K562 (cell line): ENCODE measurements around the gene KLHL20. TPM values are rescaled to one million over a fixed set of nuclear protein-coding genes. Genes with fewer than 3 reads are reported as not detected.

Source experiments
- AFF4 ChIP-seq: sonication (generic); formaldehyde crosslinking; IDR thresholded peaks from 2 replicates; pipeline ENCODE4 v1.8.0; 2023; ENCODE audit warnings: mild to moderate bottlenecking, missing genetic modification reagents
- ARID3B ChIP-seq: fragments of 250-450 bp; sonication (Bioruptor Pico); IDR thresholded peaks from 2 replicates; pipeline ENCODE4 v1.4.0; 2020; ENCODE audit warnings: borderline replicate concordance
- E4F1 ChIP-seq: fragments of 250-450 bp; sonication (Bioruptor Pico); IDR thresholded peaks from 2 replicates; pipeline ENCODE4 v1.5.0; 2021; ENCODE audit warnings: mild to moderate bottlenecking, borderline replicate concordance
- FOSL1 ChIP-seq: fragments of 200-800 bp; sonication (Bioruptor generic); conservative IDR thresholded peaks from 2 replicates; pipeline ENCODE4 v1.6.1; 2016; ENCODE audit warnings: missing genetic modification characterization, missing compliant biosample characterization
- GATA2 ChIP-seq: sonication (generic); formaldehyde crosslinking; IDR thresholded peaks from 2 replicates; pipeline ENCODE4 v1.4.0; 2020; ENCODE audit warnings: mild to moderate bottlenecking, missing genetic modification reagents
- NELFE ChIP-seq: IDR thresholded peaks from 2 replicates; pipeline ENCODE4 v1.6.1; 2011; ENCODE audit warnings: mild to moderate bottlenecking; ENCODE audit not compliant: insufficient read depth, insufficient read length
- POLR2B ChIP-seq: fragments of 450-650 bp; IDR thresholded peaks from 2 replicates; pipeline ENCODE4 v1.6.1; 2018; ENCODE audit warnings: low read depth; ENCODE audit not compliant: partially characterized antibody
- PTBP1 ChIP-seq: fragments of 200-400 bp; formaldehyde crosslinking; IDR thresholded peaks from 2 replicates; pipeline ENCODE4 v1.6.1; 2017; ENCODE audit warnings: low read depth, low read length
- RBBP5 ChIP-seq: fragments of 200-600 bp; sonication (generic); IDR thresholded peaks from 2 replicates; pipeline ENCODE4 v1.6.1; 2012; ENCODE audit warnings: borderline replicate concordance, mild to moderate bottlenecking, low read length, control low read depth, inconsistent platforms; ENCODE audit not compliant: insufficient read depth, poor library complexity, severe bottlenecking
- TAF7 ChIP-seq: fragments of 450-650 bp; IDR thresholded peaks from 2 replicates; pipeline ENCODE4 v1.6.1; 2016; ENCODE audit warnings: missing genetic modification characterization, missing compliant biosample characterization
- TCF7L2 ChIP-seq: fragments of 150-350 bp; IDR thresholded peaks from 2 replicates; pipeline ENCODE4 v1.6.1; 2016; ENCODE audit warnings: low read depth, mild to moderate bottlenecking, low read length, moderate library complexity
- TRIM28 ChIP-seq: fragments of 450-650 bp; IDR thresholded peaks from 2 replicates; pipeline ENCODE4 v1.6.1; 2017
- polyA plus RNA-seq, 8 experiments: library from polyadenylated mRNA; depleted of rRNA in 4 of 8; stranded (reverse) in 5 of 8; unstranded in 3 of 8; fragments of >200 nt; fragmentation: Nextera tagmentation in 2 of 8; fragmentation: Illumina TruSeq in 1 of 8; extraction: Ambion mirVana in 2 of 8; extraction: Trizol in 1 of 8; gene quantifications; 2 replicates each; pipeline versions ENCODE4 v1.2.1 to v1.2.3, GENCODE V29; 2011 to 2014; ENCODE audit warnings: inconsistent platforms in 1 of 8, missing spikeins in 1 of 8
- total RNA-seq, 7 experiments: library from RNA; depleted of rRNA in 6 of 7; stranded (reverse); fragments of >200 nt in 6 of 7; fragmentation: Illumina TruSeq in 2 of 7; extraction: Trizol in 2 of 7; gene quantifications; 2 replicates each; pipeline versions ENCODE4 v1.2.1 to v1.2.3, GENCODE V29; 2011 to 2021; ENCODE audit warnings: low replicate concordance in 1 of 7
- TF ChIP-seq, protein P1 (sequence below): fragments of 450-650 bp; IDR thresholded peaks from 2 replicates; pipeline ENCODE4 v1.7.1; 2018; ENCODE audit warnings: mild to moderate bottlenecking, low read depth; ENCODE audit not compliant: partially characterized antibody

Gene KLHL20
- total and polyA plus RNA-seq, 9 of the 15 experiments (the other 6 are each of a cell fraction or from before 2014, with no cell fraction given) = 8.9 to 23.2 (median 16.8) TPM

DNA sequence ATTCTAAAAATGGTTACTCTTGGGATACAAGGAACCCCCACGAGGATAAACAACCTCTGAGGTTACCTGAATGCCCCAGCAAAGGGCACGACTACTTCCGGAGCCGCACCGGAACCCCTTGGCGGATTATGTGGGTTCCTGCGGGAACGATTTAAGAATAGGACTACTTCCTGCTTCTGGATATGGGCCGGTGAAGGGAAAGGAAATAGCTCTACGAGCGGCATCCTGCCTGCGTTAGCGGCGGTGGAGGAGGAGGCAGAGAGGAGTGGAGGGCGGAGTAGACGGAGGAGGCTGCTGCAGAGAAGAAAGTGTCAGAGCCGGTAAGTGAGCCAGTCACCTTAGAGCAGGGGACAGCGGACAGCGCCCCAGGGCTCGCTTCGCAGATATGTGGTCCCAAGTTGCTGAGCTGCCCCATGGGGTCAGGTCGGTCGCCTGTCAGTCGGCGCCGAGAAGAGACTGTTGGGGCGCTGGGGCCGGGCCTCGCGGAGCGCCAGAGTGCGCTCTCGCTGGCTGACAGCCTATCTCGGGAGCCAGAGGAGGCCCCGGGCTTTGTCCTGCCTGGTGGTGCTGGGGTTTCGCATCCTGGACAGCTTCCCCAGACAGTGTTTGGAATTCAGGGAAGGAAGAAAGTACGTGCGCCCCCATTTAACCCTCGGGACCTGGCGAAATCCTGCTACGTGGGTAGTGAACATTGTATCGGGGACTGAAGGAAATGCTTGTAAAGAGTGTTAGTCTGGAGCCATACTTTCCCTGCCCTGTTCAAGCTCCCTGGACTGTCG lies at the start of gene KLHL20 (continued):
- TF ChIP-seq AFF4 (CRISPR knock-in tag) (peak; percentile 79; the same call in 1 of the 2 replicates), RBBP5 (peak; percentile 100), PTBP1 (peak; percentile 80; the same call in 1 of the 2 replicates), POLR2B (peak; percentile 98), NELFE (no peak), FOSL1 (tag) (peak; percentile 71), TAF7 (peak; percentile 92), TCF7L2 (0 out of 2 replicates have a peak, but pooled peaks have one; percentile 44), TRIM28 (peak; percentile 95; the same call in 1 of the 2 replicates), E4F1 (CRISPR knock-in tag) (no peak), GATA2 (no peak), ARID3B (CRISPR knock-in tag) (no peak)
- TF ChIP-seq, protein P1, sequence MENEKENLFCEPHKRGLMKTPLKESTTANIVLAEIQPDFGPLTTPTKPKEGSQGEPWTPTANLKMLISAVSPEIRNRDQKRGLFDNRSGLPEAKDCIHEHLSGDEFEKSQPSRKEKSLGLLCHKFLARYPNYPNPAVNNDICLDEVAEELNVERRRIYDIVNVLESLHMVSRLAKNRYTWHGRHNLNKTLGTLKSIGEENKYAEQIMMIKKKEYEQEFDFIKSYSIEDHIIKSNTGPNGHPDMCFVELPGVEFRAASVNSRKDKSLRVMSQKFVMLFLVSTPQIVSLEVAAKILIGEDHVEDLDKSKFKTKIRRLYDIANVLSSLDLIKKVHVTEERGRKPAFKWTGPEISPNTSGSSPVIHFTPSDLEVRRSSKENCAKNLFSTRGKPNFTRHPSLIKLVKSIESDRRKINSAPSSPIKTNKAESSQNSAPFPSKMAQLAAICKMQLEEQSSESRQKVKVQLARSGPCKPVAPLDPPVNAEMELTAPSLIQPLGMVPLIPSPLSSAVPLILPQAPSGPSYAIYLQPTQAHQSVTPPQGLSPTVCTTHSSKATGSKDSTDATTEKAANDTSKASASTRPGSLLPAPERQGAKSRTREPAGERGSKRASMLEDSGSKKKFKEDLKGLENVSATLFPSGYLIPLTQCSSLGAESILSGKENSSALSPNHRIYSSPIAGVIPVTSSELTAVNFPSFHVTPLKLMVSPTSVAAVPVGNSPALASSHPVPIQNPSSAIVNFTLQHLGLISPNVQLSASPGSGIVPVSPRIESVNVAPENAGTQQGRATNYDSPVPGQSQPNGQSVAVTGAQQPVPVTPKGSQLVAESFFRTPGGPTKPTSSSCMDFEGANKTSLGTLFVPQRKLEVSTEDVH = peak; percentile 95
